ENCODE results near the gene TMEM207. TPM values are rescaled to one million over a fixed set of nuclear protein-coding genes. Genes with fewer than 3 reads are reported as not detected.

The TMEM207 gene
- total and polyA plus RNA-seq, 4 experiments from 2014 or later, result not detected

Other genes with a start within 250 kb of the TMEM207 start
- not detected for gene CLDN1, start 127.5 kb downstream of the TMEM207 start, total RNA-seq
- not detected for gene CLDN1, start 127.5 kb downstream of the TMEM207 start, polyA plus RNA-seq
- not detected for gene CLDN16, start 61.7 kb downstream of the TMEM207 start, total RNA-seq
- gene CLDN16, start 61.7 kb downstream of the TMEM207 start, polyA plus RNA-seq, result not detected
- gene IL1RAP, start 64.2 kb upstream of the TMEM207 start, total RNA-seq, result 10 to 100 TPM; 11.0 to 14.6 TPM
- 1 to 10 TPM; 4.1 to 5.4 TPM for gene IL1RAP, start 64.2 kb upstream of the TMEM207 start, polyA plus RNA-seq